Measurements from ENCODE around the gene EPHA5.
"Not testable (repeated sequence)": the region's sequence is repeated elsewhere in the genome, so short reads cannot be mapped to it uniquely, and the experiment has no call there.

EPHA5 gene

DNA sequence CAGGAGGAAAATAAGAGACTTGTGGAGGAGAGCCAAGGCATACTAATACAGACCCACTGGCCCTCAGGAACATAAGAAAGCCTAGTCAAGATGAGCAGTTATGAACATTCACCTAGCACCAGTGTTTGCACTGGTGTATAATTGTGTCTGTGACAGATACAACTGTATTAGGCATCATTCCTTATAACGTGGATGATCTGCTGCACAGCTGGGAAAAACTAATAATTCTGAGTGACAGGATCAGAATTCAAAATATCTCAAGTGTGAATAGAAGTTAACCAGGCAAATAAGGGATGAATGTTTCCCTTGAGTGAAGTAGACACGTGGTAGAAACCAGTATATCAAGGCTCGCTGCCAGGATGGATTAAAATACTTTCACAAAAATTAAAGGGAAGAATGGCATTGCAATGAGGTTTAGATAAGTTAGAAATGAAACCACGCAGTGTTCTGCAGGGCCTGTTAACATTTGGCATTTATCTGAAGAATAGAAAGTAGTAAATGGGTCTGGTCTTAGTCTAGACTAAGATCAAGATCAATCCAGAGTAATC lies 325.9 kb downstream of the EPHA5 start:
- DNase-seq: no peak

DNA sequence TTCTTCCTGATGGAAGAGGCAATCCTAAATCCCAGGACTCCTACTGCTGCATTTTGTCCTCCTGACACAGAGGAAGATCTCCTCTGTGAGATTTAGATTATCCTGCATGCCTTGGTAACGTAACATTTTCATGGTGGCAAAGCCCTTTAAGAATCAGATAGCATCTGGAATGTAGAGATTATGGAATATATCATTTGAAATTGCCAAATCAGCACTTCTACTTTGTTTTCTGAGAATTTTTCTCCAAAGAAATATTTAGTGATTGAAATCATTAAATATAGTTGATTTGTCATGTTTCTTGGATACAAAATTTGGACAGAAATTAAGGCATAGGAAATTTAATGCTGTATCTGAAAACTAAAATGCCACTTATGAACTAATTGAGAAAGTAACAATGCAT lies 326.9 kb downstream of the EPHA5 start:
- DNase-seq: no peak

DNA sequence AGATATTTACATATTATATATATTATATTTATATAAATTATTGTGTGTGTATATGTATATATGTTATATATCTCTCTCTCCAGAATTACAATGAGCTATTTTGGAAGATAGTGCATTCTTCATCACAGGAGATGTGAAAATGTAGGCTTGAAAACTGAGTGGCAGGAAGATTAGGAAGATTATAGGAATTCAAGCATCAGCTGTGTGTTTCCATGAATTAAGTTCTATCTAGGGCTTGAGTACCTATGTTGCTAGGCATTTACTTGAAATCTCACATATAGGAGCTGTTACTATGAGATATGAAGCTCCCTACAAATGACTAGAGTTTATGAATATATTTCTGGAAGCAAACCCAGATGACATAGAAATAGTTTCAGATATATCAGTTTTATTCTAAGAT lies 328.7 kb downstream of the EPHA5 start:
- no peak for DNase-seq

DNA sequence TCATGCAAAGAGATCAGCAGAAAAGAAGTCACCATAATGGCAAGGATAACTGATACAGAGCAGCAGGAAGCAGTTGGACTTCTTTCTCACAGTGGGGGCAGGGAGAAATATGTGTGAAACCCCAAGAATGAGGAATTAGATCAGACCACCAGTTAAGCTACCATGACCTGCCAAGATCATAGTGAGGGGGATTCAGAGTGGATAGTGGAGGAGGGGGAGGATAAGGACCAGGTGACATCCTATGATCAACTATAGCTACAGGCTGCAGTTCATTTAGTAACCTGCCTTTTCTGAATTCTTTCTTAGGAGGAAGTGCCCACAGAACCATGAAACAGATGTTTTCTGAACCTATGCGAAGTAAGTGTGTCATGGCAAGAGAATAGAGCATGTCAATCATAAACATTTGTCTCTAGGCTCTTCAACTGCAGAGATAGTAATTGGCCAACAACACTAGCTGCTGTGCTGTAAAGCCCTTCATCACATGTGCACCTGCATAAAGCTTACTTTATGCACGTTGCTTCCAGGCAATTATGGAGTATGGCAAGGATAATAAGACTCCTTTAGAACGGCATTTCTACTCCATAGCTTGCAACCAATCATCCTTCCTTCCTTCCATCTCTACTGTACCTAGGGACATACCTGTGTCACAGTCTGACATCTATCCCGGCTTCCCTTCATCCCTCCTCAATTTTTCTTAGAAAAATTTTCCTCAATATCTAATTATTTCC lies 329.7 kb downstream of the EPHA5 start:
- DNase-seq: no peak

DNA sequence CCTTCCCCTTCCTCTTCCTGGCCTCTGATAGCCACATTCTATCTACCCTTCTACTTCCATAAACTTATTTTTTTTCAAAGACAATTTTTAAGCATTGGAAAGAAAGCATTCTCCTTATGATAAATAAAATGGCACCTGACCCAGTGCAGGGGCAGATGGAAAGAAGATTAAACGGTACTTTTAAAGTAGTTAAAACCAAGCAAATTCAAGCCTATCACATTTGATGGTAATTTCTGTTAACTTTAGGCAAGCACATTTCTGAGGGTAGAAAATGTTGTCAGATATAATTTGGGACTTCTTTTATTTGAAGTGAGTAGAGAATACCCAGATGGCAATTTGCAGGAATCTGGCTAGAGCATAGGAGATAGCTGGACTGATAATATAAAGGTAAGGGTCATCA lies 332.9 kb downstream of the EPHA5 start:
- no peak for DNase-seq

DNA sequence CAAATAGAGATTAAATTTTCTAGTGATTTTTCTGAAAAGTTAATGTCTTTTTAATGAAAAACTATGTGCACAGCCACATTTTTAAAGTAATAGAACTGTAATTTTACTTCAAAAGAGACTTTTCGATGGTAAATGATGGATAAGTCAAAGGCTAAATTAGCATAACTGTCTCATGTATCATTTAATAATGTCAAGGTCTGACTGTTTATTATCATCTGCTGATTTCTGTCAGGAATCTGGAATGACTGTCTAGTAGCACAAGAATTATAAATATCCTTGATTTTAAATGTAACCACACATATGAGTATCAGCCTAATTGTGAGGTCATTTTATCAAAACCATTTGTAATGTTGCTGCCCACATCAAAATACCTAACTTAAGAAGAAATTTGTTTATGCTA lies 333.8 kb downstream of the EPHA5 start:
- DNase-seq: no peak

DNA sequence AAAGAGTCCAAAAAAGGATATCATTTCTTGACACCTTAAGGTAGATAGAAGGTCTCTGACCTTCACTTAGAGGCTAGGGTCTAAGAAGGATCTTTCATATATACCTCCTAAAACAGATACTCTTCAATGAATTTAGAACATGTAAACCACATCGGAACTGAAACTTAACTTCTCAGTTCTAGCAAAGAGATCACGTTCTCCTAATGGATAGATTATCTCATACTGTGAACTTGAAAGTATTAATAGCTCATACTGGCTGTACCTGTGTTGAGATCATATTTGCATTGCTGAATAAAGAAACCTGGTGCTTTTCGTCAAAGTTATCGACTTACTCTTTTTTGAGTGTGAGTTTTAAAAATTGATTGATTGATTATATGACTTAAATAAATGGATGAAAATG lies 353.8 kb downstream of the EPHA5 start:
- DNase-seq: no peak

DNA sequence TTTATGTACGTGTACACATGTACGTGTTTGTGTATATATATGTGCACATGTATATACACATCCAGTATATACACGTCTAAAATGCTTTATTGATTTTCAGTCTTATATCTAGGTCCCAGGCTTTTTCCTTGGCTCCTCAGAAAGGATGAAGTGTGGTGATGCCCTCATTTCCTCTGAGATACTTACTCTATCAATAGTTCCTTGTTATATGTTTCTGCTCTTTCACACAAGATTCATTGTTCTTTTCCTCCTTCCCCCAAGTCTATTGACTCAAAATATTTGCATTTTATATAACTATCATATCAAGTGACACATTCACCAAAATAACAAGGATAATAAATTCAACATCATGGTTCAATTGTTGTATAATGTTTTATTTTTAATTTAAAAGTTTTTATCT lies 359.2 kb downstream of the EPHA5 start:
- no peak for DNase-seq

DNA sequence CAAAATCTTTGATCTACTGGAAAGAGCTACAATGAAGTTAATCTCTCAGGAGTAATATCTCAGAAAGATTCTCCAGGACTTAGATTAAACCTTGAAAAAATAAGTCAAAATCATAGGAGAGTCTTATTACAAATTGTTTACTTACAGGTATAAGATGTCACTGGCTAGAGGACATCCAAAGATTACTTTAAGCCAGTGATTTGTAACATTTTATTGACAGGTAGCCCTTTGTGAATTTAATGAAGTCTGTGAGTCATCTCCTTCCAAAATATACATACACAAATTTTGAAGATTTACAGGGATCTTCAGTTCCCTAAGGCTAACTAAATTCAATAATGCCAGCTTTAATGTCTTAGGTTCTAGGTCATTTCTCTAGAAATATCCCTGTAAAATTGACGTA lies 359.7 kb downstream of the EPHA5 start:
- DNase-seq: no peak

DNA sequence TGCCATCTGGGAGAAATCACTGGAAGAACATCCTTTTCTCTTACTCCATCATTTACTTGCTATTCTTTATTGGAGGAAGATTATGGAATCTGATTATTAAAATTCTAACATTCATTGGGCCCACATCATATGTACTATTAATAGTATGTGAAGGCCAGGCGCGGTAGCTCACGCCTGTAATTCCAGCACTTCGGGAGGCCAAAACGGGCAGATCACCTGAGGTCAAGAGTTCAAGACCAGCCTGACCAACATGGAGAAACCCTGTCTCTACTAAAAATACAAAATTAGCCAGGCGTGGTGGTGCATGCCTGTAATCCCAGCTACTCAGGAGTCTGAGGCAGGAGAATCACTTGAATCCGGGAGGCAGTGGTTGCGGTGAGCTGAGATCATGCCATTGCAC lies 361.7 kb downstream of the EPHA5 start:
- DNase-seq: not testable (repeated sequence)

DNA sequence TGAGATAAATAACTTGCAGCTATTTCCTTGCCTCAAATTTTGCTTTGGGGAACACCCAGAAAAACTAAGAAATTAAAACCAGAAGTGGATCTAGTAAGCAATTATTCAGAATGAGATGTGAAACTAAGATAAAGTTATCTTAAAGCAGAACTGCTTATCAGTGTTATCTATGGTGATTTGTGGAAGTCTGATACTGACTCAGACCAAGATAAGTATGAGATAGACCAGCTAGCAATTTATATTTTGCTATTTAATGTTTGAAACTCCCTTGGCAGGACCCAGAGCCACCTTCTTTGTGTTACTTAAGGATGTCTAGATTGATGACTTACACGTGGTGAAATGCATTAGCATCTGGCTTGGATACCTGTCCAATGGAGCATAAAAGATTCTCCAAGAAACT lies 368.1 kb downstream of the EPHA5 start:
- DNase-seq: no peak

DNA sequence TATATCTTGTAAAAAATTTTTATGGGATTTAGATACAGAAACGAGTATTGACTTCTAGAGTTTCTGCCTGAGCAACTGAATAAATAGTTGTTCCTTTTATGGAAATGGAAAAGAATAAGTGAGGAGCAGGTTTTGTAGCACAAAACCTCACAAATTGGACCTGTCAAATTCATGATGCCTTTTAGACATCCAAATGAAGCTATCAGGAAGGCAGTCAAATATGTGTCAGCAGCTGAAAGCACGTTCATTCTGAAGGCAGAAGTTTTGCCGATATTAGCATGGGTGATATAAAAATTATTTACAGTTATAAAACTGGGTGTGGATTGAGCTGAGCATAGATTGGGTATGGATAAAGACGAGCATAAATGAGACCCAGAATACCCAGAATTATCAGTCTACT lies 374.0 kb downstream of the EPHA5 start:
- DNase-seq: no peak

DNA sequence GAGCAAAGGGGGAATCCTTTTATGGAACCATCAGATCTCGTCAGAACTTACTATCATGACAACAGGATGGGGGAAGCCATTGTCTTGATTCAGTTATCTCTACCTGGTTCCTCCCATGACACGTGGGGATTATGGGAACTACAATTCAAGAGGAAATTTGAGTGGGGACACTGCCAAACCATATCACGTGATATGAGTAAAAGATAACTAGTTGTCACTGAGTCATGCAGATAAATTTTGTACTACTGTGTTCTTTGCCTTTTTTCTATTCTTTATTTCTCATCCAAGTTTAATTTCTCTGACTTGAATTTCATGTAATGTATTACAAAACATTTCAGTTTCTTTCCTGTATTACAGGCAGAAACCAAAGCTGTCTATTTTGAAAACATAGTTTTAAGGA lies 383.2 kb downstream of the EPHA5 start:
- no peak for DNase-seq
